Omental fat pad (tissue), 4 donors: ENCODE measurements around the gene TRABD2B. TPM values are rescaled to one million over a fixed set of nuclear protein-coding genes. Genes with fewer than 3 reads are reported as not detected.

Source experiments
- ATAC-seq: fragments of 150-250 bp; one replicate; pipeline ENCODE4 v1.9.1; 2016; ENCODE audit warnings: mild to moderate bottlenecking, moderate library complexity; ENCODE audit not compliant: low FRiP score
- DNase-seq: peaks from one replicate; pipeline ENCODE4 v3.0.0-alpha.2; 2019; ENCODE audit warnings: low spot score
- CTCF ChIP-seq, 3 donors: fragments of 450-650 bp; IDR thresholded peaks; one replicate each; pipeline ENCODE4 v1.5.1; 2016 to 2017; ENCODE audit warnings: antibody characterized with exemption in 3 of 3, mild to moderate bottlenecking in 3 of 3, moderate library complexity in 2 of 3
- total RNA-seq, 4 donors: library from RNA; depleted of rRNA; stranded (reverse); fragments of >200 nt; gene quantifications; one replicate each; pipeline ENCODE4 v1.1.0, GENCODE V29; 2016

Gene TRABD2B
- total RNA-seq, 4 donors from 2014 or later = 0.82 to 3.0 (median 1.8) TPM

GRCh38 chr1:47978486-47978885 lies 18.7 kb downstream of the TRABD2B start:
- ATAC-seq (no peak), DNase-seq (no peak)
- no peak for TF ChIP-seq CTCF (IDR thresholded peaks at IDR 0.05)

- no peak for TF ChIP-seq CTCF (IDR thresholded peaks at IDR 0.05)
- DNase-seq = no peak
- no peak for ATAC-seq
These were observed 20.5 kb downstream of the TRABD2B start for GRCh38 chr1:47976728-47977127.

- ATAC-seq = no peak
- DNase-seq = no peak
- TF ChIP-seq CTCF (IDR thresholded peaks at IDR 0.05) = no peak
These were observed 20.9 kb downstream of the TRABD2B start for GRCh38 chr1:47976267-47976666.

GRCh38 chr1:47975302-47975921 lies 21.8 kb downstream of the TRABD2B start:
- no peak for ATAC-seq
- TF ChIP-seq CTCF (IDR thresholded peaks at IDR 0.05) = no peak

GRCh38 chr1:47972864-47973432 lies 24.2 kb downstream of the TRABD2B start:
- ATAC-seq (no peak), DNase-seq (no peak)
- no peak for TF ChIP-seq CTCF (IDR thresholded peaks at IDR 0.05)

More at GRCh38 chr1:47975302-47975921, 21.8 kb downstream of the TRABD2B start:
- DNase-seq = no peak

- ATAC-seq (no peak), DNase-seq (no peak)
- no peak for TF ChIP-seq CTCF (IDR thresholded peaks at IDR 0.05)
These were observed 25.6 kb downstream of the TRABD2B start for GRCh38 chr1:47971385-47972160.
